ENCODE data around the gene AFF3. TPM values are rescaled to one million over a fixed set of nuclear protein-coding genes. Genes with fewer than 3 reads are reported as not detected.

AFF3 gene
- total and polyA plus RNA-seq, 4 donors: 4.2 to 90.9 (median 14.6) TPM

DNA sequence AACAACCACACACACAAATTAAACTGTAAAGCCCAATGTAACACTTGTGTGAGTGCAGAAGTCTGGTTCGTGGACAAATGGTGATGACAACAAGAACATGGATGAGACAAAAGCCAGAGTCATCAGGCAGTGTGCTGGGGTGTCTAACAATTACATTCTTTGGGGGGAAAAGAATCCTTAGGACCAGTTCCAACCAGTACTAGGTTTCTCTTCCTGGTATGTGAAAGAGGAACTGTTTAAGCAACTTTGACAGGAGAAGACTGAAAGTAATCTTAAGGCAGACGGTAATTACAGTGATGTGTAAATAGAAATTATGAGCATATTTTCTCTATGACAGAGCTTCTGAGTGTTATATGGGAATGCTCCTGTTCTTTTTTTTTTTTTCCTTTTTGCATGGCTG, 133.4 kb downstream of the AFF3 start:
- peaks cover 0 to 31% (median 3%) of the 10 kb centered on the region in 5 donors for H3K4me1 ChIP-seq (ENCODE audit: control insufficient read depth in 5 of 5, insufficient read depth in 5 of 5, low read length in 5 of 5)
- 42 to 49% methylated on average over 2 of the region's 2 CpGs for WGBS, 2 donors
- no peaks in the 10 kb centered on the region for H3K9me3 ChIP-seq (ENCODE audit: control insufficient read depth in 4 of 4, insufficient read depth in 3 of 4, low read length in 3 of 4)
- ATAC-seq (ENCODE audit: insufficient read depth, low FRiP score) (no peak), DNase-seq (no peak)
- no peak overlapping the region for H3K4me3 ChIP-seq
- no peaks in the 10 kb centered on the region for H3K27me3 ChIP-seq (ENCODE audit: control insufficient read depth in 3 of 3, insufficient read depth in 3 of 3, low read length in 2 of 3)
- H3K27ac ChIP-seq (ENCODE audit: low read depth in 1 of 2, low read length in 1 of 2): no peak overlapping the region
- H3K36me3 ChIP-seq (ENCODE audit: control insufficient read depth in 4 of 4, insufficient read depth in 4 of 4, low read length in 4 of 4): peaks cover 0 to 11% (median 5%) of the 10 kb centered on the region in 4 donors
- no peak overlapping the region for H3K9ac ChIP-seq (ENCODE audit: insufficient read depth in 1 of 2, low read length in 2 of 2)
- TF ChIP-seq, protein P1, sequence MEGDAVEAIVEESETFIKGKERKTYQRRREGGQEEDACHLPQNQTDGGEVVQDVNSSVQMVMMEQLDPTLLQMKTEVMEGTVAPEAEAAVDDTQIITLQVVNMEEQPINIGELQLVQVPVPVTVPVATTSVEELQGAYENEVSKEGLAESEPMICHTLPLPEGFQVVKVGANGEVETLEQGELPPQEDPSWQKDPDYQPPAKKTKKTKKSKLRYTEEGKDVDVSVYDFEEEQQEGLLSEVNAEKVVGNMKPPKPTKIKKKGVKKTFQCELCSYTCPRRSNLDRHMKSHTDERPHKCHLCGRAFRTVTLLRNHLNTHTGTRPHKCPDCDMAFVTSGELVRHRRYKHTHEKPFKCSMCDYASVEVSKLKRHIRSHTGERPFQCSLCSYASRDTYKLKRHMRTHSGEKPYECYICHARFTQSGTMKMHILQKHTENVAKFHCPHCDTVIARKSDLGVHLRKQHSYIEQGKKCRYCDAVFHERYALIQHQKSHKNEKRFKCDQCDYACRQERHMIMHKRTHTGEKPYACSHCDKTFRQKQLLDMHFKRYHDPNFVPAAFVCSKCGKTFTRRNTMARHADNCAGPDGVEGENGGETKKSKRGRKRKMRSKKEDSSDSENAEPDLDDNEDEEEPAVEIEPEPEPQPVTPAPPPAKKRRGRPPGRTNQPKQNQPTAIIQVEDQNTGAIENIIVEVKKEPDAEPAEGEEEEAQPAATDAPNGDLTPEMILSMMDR (IDR thresholded peaks at IDR 0.05; ENCODE audit: control extremely low read depth, extremely low read depth): no peak

DNA sequence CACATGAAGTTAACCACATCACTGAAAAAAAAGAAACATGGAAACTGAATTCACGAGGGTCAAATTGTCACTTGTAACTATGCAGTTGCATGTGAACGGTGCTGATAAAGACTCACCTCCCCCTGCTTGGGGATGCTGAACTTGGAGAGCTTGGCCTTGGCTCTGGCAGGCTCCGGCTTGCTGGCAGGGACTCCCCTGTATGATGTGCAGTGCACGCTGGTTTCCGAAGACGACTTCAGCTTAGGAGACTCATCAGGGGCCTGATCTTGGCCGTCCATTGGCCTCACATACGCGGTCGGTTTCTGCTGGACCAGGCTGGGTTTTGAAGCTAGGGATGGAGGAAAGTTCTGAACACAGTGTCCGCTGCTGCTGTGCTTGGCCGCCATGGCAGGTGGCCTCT, 135.9 kb downstream of the AFF3 start:
- H3K4me3 ChIP-seq: no peak overlapping the region
- no peak overlapping the region for H3K9ac ChIP-seq (ENCODE audit: insufficient read depth in 1 of 2, low read length in 2 of 2)
- 97% methylated on average over 12 of the region's 12 CpGs for WGBS, 2 donors
- ATAC-seq (ENCODE audit: insufficient read depth, low FRiP score): no peak
- H3K27me3 ChIP-seq (ENCODE audit: control insufficient read depth in 3 of 3, insufficient read depth in 3 of 3, low read length in 2 of 3): no peaks in the 10 kb centered on the region
- TF ChIP-seq, protein P1 (IDR thresholded peaks at IDR 0.05; ENCODE audit: control extremely low read depth, extremely low read depth): no peak
- H3K4me1 ChIP-seq (ENCODE audit: control insufficient read depth in 5 of 5, insufficient read depth in 5 of 5, low read length in 5 of 5): peaks cover 0 to 14% (median 1%) of the 10 kb centered on the region in 5 donors
- no peaks in the 10 kb centered on the region for H3K9me3 ChIP-seq (ENCODE audit: control insufficient read depth in 4 of 4, insufficient read depth in 3 of 4, low read length in 3 of 4)
- DNase-seq: no peak
- peaks cover 0 to 20% (median 5%) of the 10 kb centered on the region in 4 donors for H3K36me3 ChIP-seq (ENCODE audit: control insufficient read depth in 4 of 4, insufficient read depth in 4 of 4, low read length in 4 of 4)
- H3K27ac ChIP-seq (ENCODE audit: low read depth in 1 of 2, low read length in 1 of 2): no peak overlapping the region

DNA sequence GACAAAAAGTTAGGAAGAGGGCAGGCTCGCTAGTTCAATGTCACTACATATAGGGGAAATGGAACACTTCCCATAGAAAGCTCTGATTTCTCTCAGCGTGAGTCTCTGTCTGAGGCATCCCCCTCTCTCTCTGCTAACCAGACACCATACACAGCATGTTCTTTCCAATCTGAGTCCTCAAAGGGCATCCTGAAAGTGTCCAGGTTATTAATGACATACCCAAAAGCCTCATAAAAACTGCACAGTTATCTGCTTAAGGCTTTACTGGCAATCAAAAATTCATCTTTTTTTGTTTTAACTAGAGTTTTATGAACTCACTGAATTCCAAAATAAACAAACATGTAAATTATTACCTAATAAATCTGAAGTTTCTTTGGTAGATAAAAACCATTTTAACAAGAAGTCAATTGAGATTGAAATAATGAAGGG, 137.4 kb downstream of the AFF3 start:
- 79 to 85% methylated on average over 2 of the region's 2 CpGs for WGBS, 2 donors
- Histone ChIP-seq H3K9ac (ENCODE audit: insufficient read depth in 1 of 2, low read length in 2 of 2) (no peak overlapping the region), H3K4me1 (ENCODE audit: control insufficient read depth in 5 of 5, insufficient read depth in 5 of 5, low read length in 5 of 5) (peaks cover 0 to 14% (median 1%) of the 10 kb centered on the region in 5 donors), H3K9me3 (ENCODE audit: control insufficient read depth in 4 of 4, insufficient read depth in 3 of 4, low read length in 3 of 4) (no peaks in the 10 kb centered on the region), H3K27ac (ENCODE audit: low read depth in 1 of 2, low read length in 1 of 2) (no peak overlapping the region), H3K36me3 (ENCODE audit: control insufficient read depth in 4 of 4, insufficient read depth in 4 of 4, low read length in 4 of 4) (peaks cover 0 to 24% (median 5%) of the 10 kb centered on the region in 4 donors), H3K27me3 (ENCODE audit: control insufficient read depth in 3 of 3, insufficient read depth in 3 of 3, low read length in 2 of 3) (no peaks in the 10 kb centered on the region), H3K4me3 (no peak overlapping the region)
- no peak for ATAC-seq (ENCODE audit: insufficient read depth, low FRiP score)
- TF ChIP-seq, protein P1 (IDR thresholded peaks at IDR 0.05; ENCODE audit: control extremely low read depth, extremely low read depth): no peak
- DNase-seq: peak in 1 of 3 donors; percentile 30

DNA sequence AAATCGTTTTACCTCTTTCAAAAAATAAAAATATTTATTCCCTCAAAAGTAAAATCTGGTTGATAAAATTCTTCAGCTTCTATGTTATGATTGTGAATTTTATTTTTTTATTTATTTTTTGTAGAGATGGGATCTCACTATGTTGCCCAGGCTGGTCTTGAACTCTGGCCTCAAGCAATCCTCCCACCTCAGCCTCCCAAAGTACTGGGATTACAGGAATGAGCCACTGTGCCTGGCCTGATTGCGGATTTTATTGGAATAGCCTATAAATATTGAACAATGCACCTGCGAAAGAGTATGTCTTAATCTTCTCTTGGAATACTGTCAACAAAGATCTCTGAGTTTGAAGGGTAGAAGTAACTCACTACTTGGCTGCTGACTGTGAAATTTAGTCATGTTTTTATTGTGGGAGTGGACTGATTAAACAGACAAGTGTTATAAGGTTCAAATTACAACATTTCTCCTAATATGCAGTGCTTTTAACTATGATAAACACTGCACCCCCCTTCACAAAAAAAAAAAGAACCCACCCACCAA, 138.0 kb downstream of the AFF3 start:
- H3K4me1 ChIP-seq (ENCODE audit: control insufficient read depth in 5 of 5, insufficient read depth in 5 of 5, low read length in 5 of 5): peaks cover 0 to 13% (median 2%) of the 10 kb centered on the region in 5 donors
- H3K27me3 ChIP-seq (ENCODE audit: control insufficient read depth in 3 of 3, insufficient read depth in 3 of 3, low read length in 2 of 3): no peaks in the 10 kb centered on the region
- no peak for DNase-seq
- no peak overlapping the region for H3K27ac ChIP-seq (ENCODE audit: low read depth in 1 of 2, low read length in 1 of 2)
- H3K9me3 ChIP-seq (ENCODE audit: control insufficient read depth in 4 of 4, insufficient read depth in 3 of 4, low read length in 3 of 4): no peaks in the 10 kb centered on the region
- H3K4me3 ChIP-seq: no peak overlapping the region
- ATAC-seq (ENCODE audit: insufficient read depth, low FRiP score): no peak
- no peak overlapping the region for H3K9ac ChIP-seq (ENCODE audit: insufficient read depth in 1 of 2, low read length in 2 of 2)
- TF ChIP-seq, protein P1 (IDR thresholded peaks at IDR 0.05; ENCODE audit: control extremely low read depth, extremely low read depth): no peak
- WGBS, 2 donors: 91 to 95% methylated on average over 3 of the region's 3 CpGs
- H3K36me3 ChIP-seq (ENCODE audit: control insufficient read depth in 4 of 4, insufficient read depth in 4 of 4, low read length in 4 of 4): peaks cover 0 to 24% (median 5%) of the 10 kb centered on the region in 4 donors

Data from lung (tissue), 12 donors.